ENCODE measurements around the gene CRIP2.

- no peak for TF ChIP-seq CTCF (IDR thresholded peaks at IDR 0.05)
- no peak for TF ChIP-seq POLR2A (IDR thresholded peaks at IDR 0.05)
Measured at GRCh38 chr14:105488781-105489541, 14.3 kb downstream of the CRIP2 start.

All from ovary (tissue), 3 donors.